ENCODE data around the gene AARS2. TPM values are rescaled to one million over a fixed set of nuclear protein-coding genes. Genes with fewer than 3 reads are reported as not detected.
A peak's percentile ranks its signal among the peaks of the same experiment; 100 is the strongest.

AARS2 gene
- total and polyA plus RNA-seq, 10 of the 15 experiments (the other 5 are each of a cell fraction or from before 2014, with no cell fraction given): 0.71 to 18.3 (median 12.7) TPM

GRCh38 chr6:44260451-44261297, 52.5 kb downstream of the AARS2 start (continued):
- TF ChIP-seq KAT2A (conservative IDR thresholded peaks at IDR 0.05; ENCODE audit: control insufficient read depth, low read depth, low read length) (no peak), MEF2A (IDR thresholded peaks at IDR 0.05; ENCODE audit: insufficient read depth, low read depth, low read length) (no peak), BRCA1 (IDR thresholded peaks at IDR 0.05; ENCODE audit: low read depth, low read length) (no peak), POLR2A (IDR thresholded peaks at IDR 0.05; ENCODE audit: low read depth, low read length) (no peak), CHD1 (IDR thresholded peaks at IDR 0.05; ENCODE audit: low read depth, low read length) (peak; percentile 25; the same call in 1 of the 2 replicates), BCL11A (IDR thresholded peaks at IDR 0.05; ENCODE audit: low read depth, low read length) (peak; percentile 64; the same call in 1 of the 2 replicates), MAX (IDR thresholded peaks at IDR 0.05; ENCODE audit: low read depth, low read length) (no peak), IRF4 (IDR thresholded peaks at IDR 0.05; ENCODE audit: low read depth, low read length) (no peak), ZNF622 (IDR thresholded peaks at IDR 0.05) (no peak), TAF1 (IDR thresholded peaks at IDR 0.05; ENCODE audit: borderline replicate concordance, low read depth, low read length) (0 out of 2 replicates have a peak, but pooled peaks have one; percentile 47), GABPA (IDR thresholded peaks at IDR 0.05; ENCODE audit: low read depth) (no peak), RCOR1 (conservative IDR thresholded peaks at IDR 0.05; ENCODE audit: low read depth, low read length) (no peak), ZNF207 (IDR thresholded peaks at IDR 0.05; ENCODE audit: borderline replicate concordance) (no peak; the same call in 1 of the 2 replicates), HDAC6 (IDR thresholded peaks at IDR 0.05; ENCODE audit: unreplicated experiment) (no peak), NFIC (IDR thresholded peaks at IDR 0.05; ENCODE audit: low read depth, low read length) (no peak), STAT3 (IDR thresholded peaks at IDR 0.05; ENCODE audit: low read depth, low read length) (no peak), NR2F1 (conservative IDR thresholded peaks at IDR 0.05) (peak; percentile 68), HDGF (IDR thresholded peaks at IDR 0.05) (peak; percentile 90), SPI1 (IDR thresholded peaks at IDR 0.05; ENCODE audit: borderline replicate concordance, insufficient read depth, low read depth, low read length) (no peak), SRF (IDR thresholded peaks at IDR 0.05; ENCODE audit: low read depth in 2 of 2, low read length in 2 of 2) (no peak), FOS (IDR thresholded peaks at IDR 0.05; ENCODE audit: borderline replicate concordance, extremely low read depth, insufficient read length) (no peak), IKZF1 (conservative IDR thresholded peaks at IDR 0.05) (peak; percentile 86), E4F1 (IDR thresholded peaks at IDR 0.05; ENCODE audit: borderline replicate concordance, partially characterized antibody) (no peak)
- TF ChIP-seq, protein P1, sequence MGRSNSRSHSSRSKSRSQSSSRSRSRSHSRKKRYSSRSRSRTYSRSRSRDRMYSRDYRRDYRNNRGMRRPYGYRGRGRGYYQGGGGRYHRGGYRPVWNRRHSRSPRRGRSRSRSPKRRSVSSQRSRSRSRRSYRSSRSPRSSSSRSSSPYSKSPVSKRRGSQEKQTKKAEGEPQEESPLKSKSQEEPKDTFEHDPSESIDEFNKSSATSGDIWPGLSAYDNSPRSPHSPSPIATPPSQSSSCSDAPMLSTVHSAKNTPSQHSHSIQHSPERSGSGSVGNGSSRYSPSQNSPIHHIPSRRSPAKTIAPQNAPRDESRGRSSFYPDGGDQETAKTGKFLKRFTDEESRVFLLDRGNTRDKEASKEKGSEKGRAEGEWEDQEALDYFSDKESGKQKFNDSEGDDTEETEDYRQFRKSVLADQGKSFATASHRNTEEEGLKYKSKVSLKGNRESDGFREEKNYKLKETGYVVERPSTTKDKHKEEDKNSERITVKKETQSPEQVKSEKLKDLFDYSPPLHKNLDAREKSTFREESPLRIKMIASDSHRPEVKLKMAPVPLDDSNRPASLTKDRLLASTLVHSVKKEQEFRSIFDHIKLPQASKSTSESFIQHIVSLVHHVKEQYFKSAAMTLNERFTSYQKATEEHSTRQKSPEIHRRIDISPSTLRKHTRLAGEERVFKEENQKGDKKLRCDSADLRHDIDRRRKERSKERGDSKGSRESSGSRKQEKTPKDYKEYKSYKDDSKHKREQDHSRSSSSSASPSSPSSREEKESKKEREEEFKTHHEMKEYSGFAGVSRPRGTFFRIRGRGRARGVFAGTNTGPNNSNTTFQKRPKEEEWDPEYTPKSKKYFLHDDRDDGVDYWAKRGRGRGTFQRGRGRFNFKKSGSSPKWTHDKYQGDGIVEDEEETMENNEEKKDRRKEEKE (IDR thresholded peaks at IDR 0.05): no peak
- TF ChIP-seq, protein P2, sequence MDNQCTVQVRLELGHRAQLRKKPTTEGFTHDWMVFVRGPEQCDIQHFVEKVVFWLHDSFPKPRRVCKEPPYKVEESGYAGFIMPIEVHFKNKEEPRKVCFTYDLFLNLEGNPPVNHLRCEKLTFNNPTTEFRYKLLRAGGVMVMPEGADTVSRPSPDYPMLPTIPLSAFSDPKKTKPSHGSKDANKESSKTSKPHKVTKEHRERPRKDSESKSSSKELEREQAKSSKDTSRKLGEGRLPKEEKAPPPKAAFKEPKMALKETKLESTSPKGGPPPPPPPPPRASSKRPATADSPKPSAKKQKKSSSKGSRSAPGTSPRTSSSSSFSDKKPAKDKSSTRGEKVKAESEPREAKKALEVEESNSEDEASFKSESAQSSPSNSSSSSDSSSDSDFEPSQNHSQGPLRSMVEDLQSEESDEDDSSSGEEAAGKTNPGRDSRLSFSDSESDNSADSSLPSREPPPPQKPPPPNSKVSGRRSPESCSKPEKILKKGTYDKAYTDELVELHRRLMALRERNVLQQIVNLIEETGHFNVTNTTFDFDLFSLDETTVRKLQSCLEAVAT (IDR thresholded peaks at IDR 0.05): peak; percentile 99
